Neuron (in vitro differentiated cells): ENCODE measurements around the gene HIGD2B.
"Not testable (repeated sequence)": the region's sequence is repeated elsewhere in the genome, so short reads cannot be mapped to it uniquely, and the experiment has no call there.

ENCODE experiments used
- H2AFZ ChIP-seq: one replicate; pipeline ENCODE4 v1.6.1; 2013; ENCODE audit warnings: low read depth, mild to moderate bottlenecking, inconsistent platforms, low read length, moderate library complexity
- H3K27me3 ChIP-seq: one replicate; pipeline ENCODE4 v1.6.1; 2013; ENCODE audit warnings: low read length; ENCODE audit not compliant: insufficient read depth
- H3K36me3 ChIP-seq: one replicate; pipeline ENCODE4 v1.6.1; 2013; ENCODE audit warnings: low read length; ENCODE audit not compliant: insufficient read depth
- H3K4me1 ChIP-seq: one replicate; pipeline ENCODE4 v1.6.1; 2013; ENCODE audit warnings: low read length; ENCODE audit not compliant: insufficient read depth
- H3K4me3 ChIP-seq: 2 replicates; pipeline ENCODE4 v1.5.1; 2013; ENCODE audit warnings: mild to moderate bottlenecking, low read length, moderate library complexity
- H3K9me3 ChIP-seq: one replicate; pipeline ENCODE4 v1.6.1; 2013; ENCODE audit warnings: low read length

Gene HIGD2B

GRCh38 chr15:72708551-72709303 is 22.7 kb upstream of the HIGD2B start:
- H3K4me1 ChIP-seq, H3K27me3 ChIP-seq, H3K4me3 ChIP-seq, H2AFZ ChIP-seq, H3K9me3 ChIP-seq: not testable (repeated sequence)
- peaks cover 18% of the 10 kb centered on the region for H3K36me3 ChIP-seq

GRCh38 chr15:72706266-72706665 is 20.3 kb upstream of the HIGD2B start:
- Histone ChIP-seq H3K4me1 (no peaks in the 10 kb centered on the region), H3K4me3 (no peak overlapping the region), H3K36me3 (peaks cover 3% of the 10 kb centered on the region), H3K9me3 (no peaks in the 10 kb centered on the region), H2AFZ (no peak overlapping the region), H3K27me3 (no peaks in the 10 kb centered on the region)

GRCh38 chr15:72700076-72700475 is 14.1 kb upstream of the HIGD2B start:
- no peaks in the 10 kb centered on the region for H3K27me3 ChIP-seq
- no peaks in the 10 kb centered on the region for H3K4me1 ChIP-seq
- no peaks in the 10 kb centered on the region for H3K9me3 ChIP-seq
- H3K4me3 ChIP-seq: no peak overlapping the region
- H3K36me3 ChIP-seq: no peaks in the 10 kb centered on the region
- no peak overlapping the region for H2AFZ ChIP-seq

- Histone ChIP-seq H3K4me1 (no peaks in the 10 kb centered on the region), H3K9me3 (no peaks in the 10 kb centered on the region), H3K36me3 (no peaks in the 10 kb centered on the region), H3K4me3 (no peak overlapping the region), H3K27me3 (no peaks in the 10 kb centered on the region), H2AFZ (no peak overlapping the region)
Measured at GRCh38 chr15:72698938-72699337, 13.0 kb upstream of the HIGD2B start.

GRCh38 chr15:72690938-72691337 is 5.0 kb upstream of the HIGD2B start:
- Histone ChIP-seq H3K27me3 (no peaks in the 10 kb centered on the region), H3K36me3 (no peaks in the 10 kb centered on the region), H3K9me3 (no peaks in the 10 kb centered on the region), H2AFZ (no peak overlapping the region), H3K4me3 (no peak overlapping the region), H3K4me1 (no peaks in the 10 kb centered on the region)

- Histone ChIP-seq H3K4me3 (no peak overlapping the region), H3K4me1 (peaks cover 6% of the 10 kb centered on the region), H2AFZ (no peak overlapping the region), H3K27me3 (no peaks in the 10 kb centered on the region), H3K36me3 (no peaks in the 10 kb centered on the region), H3K9me3 (no peaks in the 10 kb centered on the region)
Measured at GRCh38 chr15:72688697-72689096, 2.7 kb upstream of the HIGD2B start.

- H3K4me1 ChIP-seq: peaks cover 6% of the 10 kb centered on the region
- no peaks in the 10 kb centered on the region for H3K9me3 ChIP-seq
- H3K27me3 ChIP-seq: peaks cover 7% of the 10 kb centered on the region
- H2AFZ ChIP-seq: peak overlapping the region; percentile 99
- H3K36me3 ChIP-seq: no peaks in the 10 kb centered on the region
- H3K4me3 ChIP-seq: peak overlapping the region; percentile 71
Measured at GRCh38 chr15:72685301-72685924, 569 bp downstream of the HIGD2B start.

- Histone ChIP-seq H2AFZ (no peak overlapping the region), H3K27me3 (peaks cover 15% of the 10 kb centered on the region), H3K4me3 (no peak overlapping the region), H3K9me3 (no peaks in the 10 kb centered on the region), H3K4me1 (peaks cover 6% of the 10 kb centered on the region), H3K36me3 (no peaks in the 10 kb centered on the region)
Measured at GRCh38 chr15:72682772-72683171, 3.2 kb downstream of the HIGD2B start.

- no peaks in the 10 kb centered on the region for H3K9me3 ChIP-seq
- no peak overlapping the region for H2AFZ ChIP-seq
- peaks cover 19% of the 10 kb centered on the region for H3K27me3 ChIP-seq
- H3K4me3 ChIP-seq: no peak overlapping the region
- no peaks in the 10 kb centered on the region for H3K36me3 ChIP-seq
- peaks cover 6% of the 10 kb centered on the region for H3K4me1 ChIP-seq
Measured at GRCh38 chr15:72680931-72681330, 5.1 kb downstream of the HIGD2B start.

- no peak overlapping the region for H3K4me3 ChIP-seq
- H3K9me3 ChIP-seq: no peaks in the 10 kb centered on the region
- H3K36me3 ChIP-seq: no peaks in the 10 kb centered on the region
- peaks cover 2% of the 10 kb centered on the region for H3K4me1 ChIP-seq
- H3K27me3 ChIP-seq: peaks cover 20% of the 10 kb centered on the region
- no peak overlapping the region for H2AFZ ChIP-seq
Measured at GRCh38 chr15:72676838-72677237, 9.1 kb downstream of the HIGD2B start.

- H3K4me1 ChIP-seq: peaks cover 11% of the 10 kb centered on the region
- H3K36me3 ChIP-seq: no peaks in the 10 kb centered on the region
- H3K27me3 ChIP-seq: peaks cover 2% of the 10 kb centered on the region
- no peaks in the 10 kb centered on the region for H3K9me3 ChIP-seq
- no peak overlapping the region for H2AFZ ChIP-seq
- H3K4me3 ChIP-seq: no peak overlapping the region
Measured at GRCh38 chr15:72671525-72671924, 14.5 kb downstream of the HIGD2B start.

GRCh38 chr15:72670656-72671352 is 15.2 kb downstream of the HIGD2B start:
- Histone ChIP-seq H3K4me1 (peaks cover 11% of the 10 kb centered on the region), H3K4me3 (peak overlapping the region; percentile 33), H2AFZ (peak overlapping the region; percentile 76)
- not testable (repeated sequence) for H3K9me3 ChIP-seq, H3K36me3 ChIP-seq, H3K27me3 ChIP-seq

- peaks cover 11% of the 10 kb centered on the region for H3K4me1 ChIP-seq
- not testable (repeated sequence) for H2AFZ ChIP-seq, H3K4me3 ChIP-seq, H3K9me3 ChIP-seq, H3K27me3 ChIP-seq, H3K36me3 ChIP-seq
Measured at GRCh38 chr15:72669803-72670202, 16.2 kb downstream of the HIGD2B start.
